A549 (cell line): Measurements from ENCODE around the gene ZBTB12. TPM values are rescaled to one million over a fixed set of nuclear protein-coding genes. Genes with fewer than 3 reads are reported as not detected.

Experiments used
- ATAC-seq, 2 experiments: fragments of 200-7000 bp in 1 of 2; fragments of >200 bp in 1 of 2; cut with Nextera tagmentation in 1 of 2; cut with Tn5 transposase in 1 of 2; 3 replicates each; pipeline versions ENCODE4 v1.8.0 to v1.9.1; 2018 to 2020; ENCODE audit warnings: mild to moderate bottlenecking in 1 of 2, moderate library complexity in 1 of 2
- CTCF ChIA-PET: fragments of 300-600 bp; sonication (Branson Sonifier 250); formaldehyde crosslinking; extraction: SDS; loops from one replicate; lab custom pipeline; 2021; ENCODE audit warnings: antibody characterized with exemption, inconsistent platforms; lab: Yijun Ruan, JAX
- POLR2A ChIA-PET: fragments of 350-600 bp; formaldehyde crosslinking; extraction: SDS; loops from one replicate; lab custom pipeline; 2021; ENCODE audit warnings: antibody characterized with exemption, inconsistent platforms; lab: Yijun Ruan, JAX
- DNase-seq, 2 experiments: peaks; one replicate each; pipeline versions ENCODE4 v3.0.0 to v3.0.0-alpha.2; 2011 to 2016; ENCODE audit warnings: low read depth in 1 of 2, low spot score in 1 of 2
- FAIRE-seq: peaks from 2 replicates; lab custom pipeline; 2011; peaks lifted over from hg19 to GRCh38; lab: Jason Lieb, UNC
- H3K27ac ChIP-seq, 2 experiments: fragments of >200 bp; sonication (Bioruptor Twin); formaldehyde crosslinking; 3 replicates each; pipeline ENCODE4 v1.5.1; 2016 to 2017
- H3K4me1 ChIP-seq: fragments of >200 bp; sonication (Bioruptor Twin); formaldehyde crosslinking; 3 replicates; pipeline ENCODE4 v1.6.1; 2016
- H3K4me2 ChIP-seq: fragments of >200 bp; sonication (Bioruptor Twin); formaldehyde crosslinking; 3 replicates; pipeline ENCODE4 v1.6.1; 2016
- H3K4me3 ChIP-seq: fragments of >200 bp; sonication (Bioruptor Twin); formaldehyde crosslinking; 3 replicates; pipeline ENCODE4 v1.5.1; 2016
- H3K9me3 ChIP-seq: fragments of >200 bp; sonication (Bioruptor Twin); formaldehyde crosslinking; 3 replicates; pipeline ENCODE4 v1.6.1; 2016
- BCL3 ChIP-seq: fragments of >200 bp; sonication (Bioruptor Twin); formaldehyde crosslinking; IDR thresholded peaks from 3 replicates; pipeline ENCODE4 v1.6.1; 2016
- CEBPB ChIP-seq, 2 experiments: fragments of >200 bp in 1 of 2; sonication (Bioruptor Twin) in 1 of 2; formaldehyde crosslinking in 1 of 2; IDR thresholded peaks; 2 replicates each; pipeline ENCODE4 v1.6.1; 2012 to 2016
- CHD2 ChIP-seq: fragments of 150-350 bp; IDR thresholded peaks from 2 replicates; pipeline ENCODE4 v1.6.1; 2014; ENCODE audit warnings: low read length; ENCODE audit not compliant: partially characterized antibody
- CHD4 ChIP-seq: fragments of 200-600 bp; sonication (generic); IDR thresholded peaks from 2 replicates; pipeline ENCODE4 v1.6.1; 2016; ENCODE audit warnings: antibody characterized with exemption, mild to moderate bottlenecking, borderline replicate concordance
- CTCF ChIP-seq: fragments of >200 bp; sonication (Bioruptor Twin); formaldehyde crosslinking; IDR thresholded peaks from 3 replicates; pipeline ENCODE4 v1.5.1; 2016
- E2F6 ChIP-seq: IDR thresholded peaks from 2 replicates; pipeline ENCODE4 v1.6.1; 2012; ENCODE audit warnings: low read depth, borderline replicate concordance
- EP300 ChIP-seq, 2 experiments: fragments of >200 bp; sonication (Bioruptor Twin); formaldehyde crosslinking; IDR thresholded peaks; 2 replicates in 1 of 2; 3 replicates in 1 of 2; pipeline ENCODE4 v1.6.1; 2016 to 2017
- ESRRA ChIP-seq: fragments of 150-350 bp; IDR thresholded peaks from 2 replicates; pipeline ENCODE4 v1.6.1; 2014; ENCODE audit warnings: mild to moderate bottlenecking, low read length, borderline replicate concordance
- GATA3 ChIP-seq: IDR thresholded peaks from 2 replicates; pipeline ENCODE4 v1.6.1; 2012; ENCODE audit warnings: borderline replicate concordance
- HDAC2 ChIP-seq: fragments of 200-600 bp; sonication (generic); IDR thresholded peaks from 2 replicates; pipeline ENCODE4 v1.6.1; 2016
- HOXA7 ChIP-seq: fragments of 250-450 bp; sonication (Bioruptor Pico); IDR thresholded peaks from 2 replicates; pipeline ENCODE4 v1.5.0; 2020; ENCODE audit warnings: mild to moderate bottlenecking, moderate library complexity
- HOXB5 ChIP-seq: fragments of 250-450 bp; sonication (Bioruptor Pico); IDR thresholded peaks from 2 replicates; pipeline ENCODE4 v1.5.0; 2020; ENCODE audit warnings: mild to moderate bottlenecking, moderate library complexity
- KDM1A ChIP-seq: fragments of 200-600 bp; sonication (generic); IDR thresholded peaks from 2 replicates; pipeline ENCODE4 v1.6.1; 2016; ENCODE audit warnings: low read depth, mild to moderate bottlenecking
- MAZ ChIP-seq: fragments of 150-350 bp; IDR thresholded peaks from 2 replicates; pipeline ENCODE4 v1.6.1; 2014; ENCODE audit warnings: antibody characterized with exemption, low read depth, low read length, borderline replicate concordance
- MYC ChIP-seq: IDR thresholded peaks from 2 replicates; pipeline ENCODE4 v1.6.1; 2012; ENCODE audit warnings: mild to moderate bottlenecking, inconsistent platforms, low read length, improper control_type of control experiment, borderline replicate concordance
- NR3C1 ChIP-seq: fragments of >200 bp; sonication (Bioruptor Twin); formaldehyde crosslinking; IDR thresholded peaks from 3 replicates; pipeline ENCODE4 v1.6.1; 2017
- POLR2A ChIP-seq: IDR thresholded peaks from 2 replicates; pipeline ENCODE4 v1.6.1; 2012; ENCODE audit warnings: mild to moderate bottlenecking, low read length
- POLR2AphosphoS2 ChIP-seq: conservative IDR thresholded peaks from 2 replicates; pipeline ENCODE4 v1.6.1; 2012; ENCODE audit warnings: low read length, improper control_type of control experiment, inconsistent platforms
- RARB ChIP-seq: fragments of 250-450 bp; sonication (Bioruptor Pico); IDR thresholded peaks from 2 replicates; pipeline ENCODE4 v1.8.0; 2021; ENCODE audit warnings: mild to moderate bottlenecking, moderate library complexity
- REST ChIP-seq: fragments of 200-600 bp; sonication (generic); IDR thresholded peaks from 2 replicates; pipeline ENCODE4 v1.6.1; 2016; ENCODE audit warnings: antibody characterized with exemption, mild to moderate bottlenecking, moderate library complexity
- SMC3 ChIP-seq: fragments of >200 bp; sonication (Bioruptor Twin); formaldehyde crosslinking; IDR thresholded peaks from 3 replicates; pipeline ENCODE4 v1.6.1; 2018; ENCODE audit warnings: inconsistent platforms
- TFCP2L1 ChIP-seq: fragments of 250-450 bp; sonication (Bioruptor Pico); IDR thresholded peaks from 2 replicates; pipeline ENCODE4 v1.5.0; 2021; ENCODE audit warnings: mild to moderate bottlenecking
- TP53 ChIP-seq: fragments of 250-450 bp; sonication (Bioruptor Pico); IDR thresholded peaks from 2 replicates; pipeline ENCODE4 v1.5.0; 2021; ENCODE audit warnings: mild to moderate bottlenecking, moderate library complexity
- ZFP36 ChIP-seq: fragments of 450-650 bp; IDR thresholded peaks from 2 replicates; pipeline ENCODE4 v1.6.1; 2014; ENCODE audit warnings: borderline replicate concordance; ENCODE audit not compliant: partially characterized antibody
- ZNF302 ChIP-seq: fragments of 250-450 bp; sonication (Bioruptor Pico); IDR thresholded peaks from 2 replicates; pipeline ENCODE4 v1.9.0; 2021; ENCODE audit warnings: inconsistent platforms, mild to moderate bottlenecking, moderate library complexity
- WGBS: methylation state at CpG from one replicate; pipeline ENCODE4 v1.1.6; 2017; ENCODE audit errors: missing lambda C conversion rate; 5-methylcytosine and 5-hydroxymethylcytosine counted together
- polyA plus RNA-seq, 4 experiments: library from polyadenylated mRNA; depleted of rRNA in 3 of 4; stranded (reverse); fragments of >200 nt; fragmentation: RNase III in 1 of 4; extraction: RNeasy Plus Mini Kit Qiagen cat#74134 plus additional on column Dnase treatment in 1 of 4; gene quantifications; 2 replicates in 3 of 4; 3 replicates in 1 of 4; pipeline ENCODE4 v1.2.3, GENCODE V29; 2011 to 2017

The ZBTB12 gene
- polyA plus RNA-seq, 2 of the 4 experiments (the other 2 are of a cell fraction) = 2.2 to 10.0 TPM

- WGBS = 72% methylated on average over 8 of the region's 8 CpGs
- H3K9me3 ChIP-seq = no peaks in the 10 kb centered on the region
- POLR2A ChIA-PET = no interaction called here
- DNase-seq = no peak
- peaks cover 14% of the 10 kb centered on the region for H3K4me1 ChIP-seq
- no peak for ATAC-seq
- no peak overlapping the region for H3K4me3 ChIP-seq
- FAIRE-seq = no peak
- CTCF ChIA-PET = interaction anchor here (0.6 to 2.1 kb wide), 3 partner anchors 34 to 205 kb away, joined by 3 to 6 read pairs (median 5); partner anchors contain the start of gene SLC44A4
- H3K27ac ChIP-seq = no peak overlapping the region
- H3K4me2 ChIP-seq = no peak overlapping the region
- no peak for TF ChIP-seq MYC
- TF ChIP-seq CEBPB (IDR thresholded peaks at IDR 0.05) = no peak
- TF ChIP-seq HOXA7 = no peak
These were observed 16.3 kb upstream of the ZBTB12 start for GRCh38 chr6:31918069-31918720.

- CTCF ChIA-PET = interaction anchor here (0.7 kb wide), 1 partner anchor 18 kb away, joined by 4 read pairs; no protein-coding TSS in a partner anchor
- FAIRE-seq = no peak
- H3K27ac ChIP-seq = no peak overlapping the region
- H3K4me3 ChIP-seq = no peak overlapping the region
- no peaks in the 10 kb centered on the region for H3K9me3 ChIP-seq
- POLR2A ChIA-PET = no interaction called here
- TF ChIP-seq RARB (CRISPR knock-in tag) (no peak), HOXB5 (no peak), POLR2A (no peak), EP300 (IDR thresholded peaks at IDR 0.05) (no peak), REST (no peak), POLR2AphosphoS2 (no peak), TP53 (CRISPR knock-in tag) (no peak), ESRRA (no peak), MAZ (no peak), TFCP2L1 (CRISPR knock-in tag) (no peak), KDM1A (no peak), BCL3 (no peak), CHD2 (no peak), NR3C1 (no peak)
- no peak overlapping the region for H3K4me2 ChIP-seq
- peaks cover 17% of the 10 kb centered on the region for H3K4me1 ChIP-seq
- WGBS = 83% methylated on average over 6 of the region's 6 CpGs
- 0 out of 6 replicates have a peak, but pooled peaks of 1 of the 2 experiments have one; percentile 24 for ATAC-seq
- no peak for DNase-seq
These were observed 13.9 kb upstream of the ZBTB12 start for GRCh38 chr6:31915756-31916155.

- H3K9me3 ChIP-seq = no peaks in the 10 kb centered on the region
- H3K4me3 ChIP-seq = no peak overlapping the region
- ChIA-PET POLR2A (no interaction called here), CTCF (interaction anchor here (0.6 kb wide), 1 partner anchor 244 kb away, joined by 3 read pairs; no protein-coding TSS in a partner anchor)
- DNase-seq = no peak
- ATAC-seq = 0 out of 6 replicates have a peak, but pooled peaks of 1 of the 2 experiments have one; percentile 34
- peaks cover 14% of the 10 kb centered on the region for H3K4me1 ChIP-seq
- H3K4me2 ChIP-seq = no peak overlapping the region
- TF ChIP-seq ZFP36 = no peak
- no peak for TF ChIP-seq E2F6
- no peak for TF ChIP-seq CHD4
- no peak for TF ChIP-seq SMC3
- no peak for TF ChIP-seq RARB (CRISPR knock-in tag)
- TF ChIP-seq BCL3 = no peak
- TF ChIP-seq ESRRA = no peak
- TF ChIP-seq ZNF302 = no peak
- TF ChIP-seq GATA3 = no peak
- no peak for TF ChIP-seq HDAC2
- TF ChIP-seq CHD2 = no peak
- TF ChIP-seq POLR2AphosphoS2 = no peak
- no peak for TF ChIP-seq CEBPB (IDR thresholded peaks at IDR 0.05)
- TF ChIP-seq CTCF = no peak
- no peak for FAIRE-seq
- H3K27ac ChIP-seq = no peak overlapping the region
These were observed 13.5 kb upstream of the ZBTB12 start for GRCh38 chr6:31915351-31915750.
